Liver (tissue), 9 donors: ENCODE data around the gene ZYX. TPM values are rescaled to one million over a fixed set of nuclear protein-coding genes. Genes with fewer than 3 reads are reported as not detected.

Experiments
- DNase-seq: peaks from one replicate; pipeline ENCODE4 v3.0.0-alpha.2; 2017; ENCODE audit warnings: low spot score
- H3K27ac ChIP-seq, 2 donors: one replicate each; pipeline ENCODE4 v1.7.0; 2013; ENCODE audit warnings: inconsistent platforms in 2 of 2, low read length in 2 of 2, control low read depth in 1 of 2, low read depth in 1 of 2, mild to moderate bottlenecking in 1 of 2
- H3K27me3 ChIP-seq, 4 donors: one replicate each; pipeline versions ENCODE4 v1.6.1 to v1.7.0; 2013; ENCODE audit warnings: low read length in 3 of 4, inconsistent platforms in 1 of 4, mild to moderate bottlenecking in 1 of 4, moderate library complexity in 1 of 4; ENCODE audit not compliant: control insufficient read depth in 4 of 4, insufficient read depth in 4 of 4
- H3K36me3 ChIP-seq, 4 donors: one replicate each; pipeline versions ENCODE4 v1.6.1 to v1.7.0; 2013; ENCODE audit warnings: low read length in 3 of 4, mild to moderate bottlenecking in 3 of 4, low read depth in 1 of 4, moderate library complexity in 1 of 4; ENCODE audit not compliant: control insufficient read depth in 4 of 4, insufficient read depth in 3 of 4
- H3K4me1 ChIP-seq, 4 donors: one replicate each; pipeline versions ENCODE4 v1.6.1 to v1.7.0; 2013; ENCODE audit warnings: low read length in 3 of 4, mild to moderate bottlenecking in 3 of 4, moderate library complexity in 1 of 4; ENCODE audit not compliant: control insufficient read depth in 4 of 4, insufficient read depth in 4 of 4
- H3K4me3 ChIP-seq, 3 donors: one replicate each; pipeline versions ENCODE4 v1.6.1 to v1.7.0; 2013; ENCODE audit warnings: low read length in 3 of 3, control low read depth in 1 of 3, low read depth in 1 of 3, mild to moderate bottlenecking in 1 of 3
- H3K9ac ChIP-seq, 2 donors: one replicate each; pipeline ENCODE4 v1.7.0; 2013; ENCODE audit warnings: low read length in 2 of 2, mild to moderate bottlenecking in 2 of 2, moderate library complexity in 2 of 2, control low read depth in 1 of 2, low read depth in 1 of 2
- H3K9me3 ChIP-seq, 4 donors: one replicate each; pipeline versions ENCODE4 v1.6.1 to v1.7.0; 2013; ENCODE audit warnings: low read length in 3 of 4; ENCODE audit not compliant: control insufficient read depth in 4 of 4
- EGR1 ChIP-seq, 2 donors: IDR thresholded peaks; 2 replicates each; pipeline ENCODE4 v1.6.1; 2016 to 2018; ENCODE audit warnings: antibody characterized with exemption in 2 of 2, low read depth in 2 of 2
- FOXA1 ChIP-seq: IDR thresholded peaks from 2 replicates; pipeline ENCODE4 v1.6.1; 2016; ENCODE audit warnings: antibody characterized with exemption
- FOXA2 ChIP-seq: IDR thresholded peaks from 2 replicates; pipeline ENCODE4 v1.6.1; 2016; ENCODE audit warnings: antibody characterized with exemption
- GABPA ChIP-seq, 2 donors: IDR thresholded peaks in 1 of 2; conservative IDR thresholded peaks in 1 of 2; 2 replicates each; pipeline ENCODE4 v1.6.1; 2016; ENCODE audit warnings: antibody characterized with exemption in 2 of 2, mild to moderate bottlenecking in 1 of 2, moderate library complexity in 1 of 2
- HNF4A ChIP-seq, 2 donors: conservative IDR thresholded peaks; 2 replicates each; pipeline ENCODE4 v1.6.1; 2016; ENCODE audit warnings: antibody characterized with exemption in 2 of 2, mild to moderate bottlenecking in 2 of 2
- HNF4G ChIP-seq: IDR thresholded peaks from 2 replicates; pipeline ENCODE4 v1.6.1; 2016; ENCODE audit warnings: antibody characterized with exemption
- JUND ChIP-seq, 2 donors: IDR thresholded peaks; 2 replicates each; pipeline ENCODE4 v1.6.1; 2016; ENCODE audit warnings: antibody characterized with exemption in 2 of 2
- MAX ChIP-seq: IDR thresholded peaks from 2 replicates; pipeline ENCODE4 v1.6.1; 2016; ENCODE audit warnings: antibody characterized with exemption
- NR2F2 ChIP-seq: IDR thresholded peaks from 2 replicates; pipeline ENCODE4 v1.6.1; 2016; ENCODE audit warnings: antibody characterized with exemption
- RAD21 ChIP-seq, 2 donors: IDR thresholded peaks; 2 replicates each; pipeline ENCODE4 v1.6.1; 2016; ENCODE audit warnings: antibody characterized with exemption in 2 of 2, mild to moderate bottlenecking in 2 of 2
- RXRA ChIP-seq, 2 donors: IDR thresholded peaks; 2 replicates each; pipeline ENCODE4 v1.6.1; 2017 to 2018; ENCODE audit warnings: antibody characterized with exemption in 2 of 2, mild to moderate bottlenecking in 1 of 2
- SP1 ChIP-seq: IDR thresholded peaks from 2 replicates; pipeline ENCODE4 v1.6.1; 2018; ENCODE audit warnings: antibody characterized with exemption, mild to moderate bottlenecking
- TAF1 ChIP-seq: conservative IDR thresholded peaks from 2 replicates; pipeline ENCODE4 v1.6.1; 2016; ENCODE audit warnings: antibody characterized with exemption, mild to moderate bottlenecking
- YY1 ChIP-seq: IDR thresholded peaks from 2 replicates; pipeline ENCODE4 v1.6.1; 2016; ENCODE audit warnings: antibody characterized with exemption, mild to moderate bottlenecking
- WGBS: extraction: QIAGEN DNeasy Blood & Tissue Kit; methylation state at CpG from one replicate; pipeline ENCODE4 v1.1.7; 2013; 5-methylcytosine and 5-hydroxymethylcytosine counted together
- polyA plus RNA-seq, 2 donors: library from polyadenylated mRNA; stranded (reverse) in 1 of 2; unstranded in 1 of 2; fragments of 200-250 nt in 1 of 2; fragments of >200 nt in 1 of 2; fragmentation: Nextera tagmentation in 1 of 2; extraction: Ambion mirVana in 1 of 2; gene quantifications; one replicate each; pipeline versions ENCODE4 v1.2.1 to v1.2.3, GENCODE V29; 2013 to 2015
- total RNA-seq, 2 donors: library from RNA; depleted of rRNA; stranded (reverse); fragments of >200 nt; gene quantifications; one replicate each; pipeline ENCODE4 v1.2.3, GENCODE V29; 2014
- TF ChIP-seq, protein P1 (sequence below): IDR thresholded peaks from 2 replicates; pipeline ENCODE4 v1.6.1; 2016; ENCODE audit warnings: antibody characterized with exemption
- TF ChIP-seq, protein P2 (sequence below): IDR thresholded peaks from 2 replicates; pipeline ENCODE4 v1.6.1; 2016; ENCODE audit warnings: antibody characterized with exemption
- TF ChIP-seq, protein P3 (sequence below): IDR thresholded peaks from 2 replicates; pipeline ENCODE4 v1.6.1; 2016; ENCODE audit warnings: antibody characterized with exemption, mild to moderate bottlenecking
- TF ChIP-seq, protein P4 (sequence below): fragments of 150-350 bp; IDR thresholded peaks from 2 replicates; pipeline ENCODE4 v1.5.1; 2017; ENCODE audit warnings: improper control_type of control experiment, low read depth, low read length; ENCODE audit not compliant: missing input control
- donor health status: healthy.
- donor health status: healthy.
- donor health status: healthy.
- donor health status: healthy.
- donor health status: healthy.

ZYX gene
- total and polyA plus RNA-seq, 4 donors, result 15.4 to 49.7 (median 16.5) TPM

DNA sequence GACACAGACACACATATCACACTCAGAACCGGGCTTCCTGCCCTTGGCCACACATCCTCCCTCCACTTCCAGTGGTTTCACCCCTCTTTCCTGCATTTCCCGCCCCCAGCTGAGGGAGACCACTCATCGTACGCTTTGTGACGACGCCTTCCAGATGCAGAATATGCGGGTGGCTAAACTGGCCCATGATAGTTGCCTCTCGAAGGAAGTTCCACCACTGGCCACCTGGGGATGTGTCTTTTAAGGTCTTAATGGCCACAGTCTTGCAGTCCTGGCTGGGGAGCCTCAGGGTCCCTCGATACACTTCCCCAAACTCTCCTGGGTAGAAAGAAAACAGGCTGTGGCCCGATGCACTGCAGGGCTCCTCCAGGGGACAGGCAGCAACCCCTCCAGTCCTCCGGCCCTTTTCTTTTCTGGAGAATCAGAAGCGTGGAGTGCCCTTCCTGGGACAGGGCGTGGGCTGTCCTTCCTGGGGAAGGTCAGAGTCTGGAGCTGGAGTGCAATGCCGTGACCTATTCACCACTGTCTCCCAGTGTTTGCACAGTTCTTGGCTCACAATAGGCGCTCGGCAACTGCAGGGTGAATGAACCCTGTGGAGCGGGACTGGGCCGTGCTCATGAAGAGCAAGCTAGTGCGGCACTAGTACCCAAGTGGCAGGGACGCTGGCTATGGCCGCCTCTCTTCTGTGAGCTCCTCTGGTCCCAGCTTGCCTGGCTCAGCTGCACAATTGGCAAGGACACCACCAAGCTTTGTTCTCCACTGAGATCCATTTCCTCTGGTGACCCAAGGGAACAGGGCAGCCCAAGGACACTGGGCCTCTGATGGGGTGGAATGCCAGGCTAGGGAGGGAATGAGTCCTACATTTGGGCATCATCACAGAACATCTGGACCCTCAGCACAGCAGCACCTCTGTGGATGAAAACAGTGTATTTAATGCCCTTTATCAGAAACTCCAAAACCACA lies 14.3 kb downstream of the ZYX start:
- H3K36me3 ChIP-seq, result peaks cover 0 to 25% (median 8%) of the 10 kb centered on the region in 4 donors
- peaks cover 42 to 76% (median 73%) of the 10 kb centered on the region in 4 donors for H3K4me1 ChIP-seq
- H3K4me3 ChIP-seq, result peak overlapping the region in 1 of 3 donors; percentile 53
- H3K27me3 ChIP-seq, result no peaks in the 10 kb centered on the region
- peak; percentile 68 for TF ChIP-seq FOXA1
- TF ChIP-seq, protein P1, sequence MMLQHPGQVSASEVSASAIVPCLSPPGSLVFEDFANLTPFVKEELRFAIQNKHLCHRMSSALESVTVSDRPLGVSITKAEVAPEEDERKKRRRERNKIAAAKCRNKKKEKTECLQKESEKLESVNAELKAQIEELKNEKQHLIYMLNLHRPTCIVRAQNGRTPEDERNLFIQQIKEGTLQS, result peak; percentile 66
- TF ChIP-seq YY1, result peak; percentile 87
- no peak for TF ChIP-seq GABPA (IDR thresholded peaks at IDR 0.05 in 1 of 2, conservative IDR thresholded peaks at IDR 0.05 in 1 of 2)
- peak; percentile 99 for TF ChIP-seq RXRA (IDR thresholded peaks at IDR 0.05)
- TF ChIP-seq, protein P2, sequence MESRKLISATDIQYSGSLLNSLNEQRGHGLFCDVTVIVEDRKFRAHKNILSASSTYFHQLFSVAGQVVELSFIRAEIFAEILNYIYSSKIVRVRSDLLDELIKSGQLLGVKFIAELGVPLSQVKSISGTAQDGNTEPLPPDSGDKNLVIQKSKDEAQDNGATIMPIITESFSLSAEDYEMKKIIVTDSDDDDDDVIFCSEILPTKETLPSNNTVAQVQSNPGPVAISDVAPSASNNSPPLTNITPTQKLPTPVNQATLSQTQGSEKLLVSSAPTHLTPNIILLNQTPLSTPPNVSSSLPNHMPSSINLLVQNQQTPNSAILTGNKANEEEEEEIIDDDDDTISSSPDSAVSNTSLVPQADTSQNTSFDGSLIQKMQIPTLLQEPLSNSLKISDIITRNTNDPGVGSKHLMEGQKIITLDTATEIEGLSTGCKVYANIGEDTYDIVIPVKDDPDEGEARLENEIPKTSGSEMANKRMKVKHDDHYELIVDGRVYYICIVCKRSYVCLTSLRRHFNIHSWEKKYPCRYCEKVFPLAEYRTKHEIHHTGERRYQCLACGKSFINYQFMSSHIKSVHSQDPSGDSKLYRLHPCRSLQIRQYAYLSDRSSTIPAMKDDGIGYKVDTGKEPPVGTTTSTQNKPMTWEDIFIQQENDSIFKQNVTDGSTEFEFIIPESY, result peak; percentile 60
- TF ChIP-seq SP1, result peak; percentile 98
- peak; percentile 99 for TF ChIP-seq NR2F2
- TF ChIP-seq EGR1 (IDR thresholded peaks at IDR 0.05; ENCODE audit: low read depth in 2 of 2), result peak in 1 of 2 donors; percentile 74
- TF ChIP-seq, protein P3, sequence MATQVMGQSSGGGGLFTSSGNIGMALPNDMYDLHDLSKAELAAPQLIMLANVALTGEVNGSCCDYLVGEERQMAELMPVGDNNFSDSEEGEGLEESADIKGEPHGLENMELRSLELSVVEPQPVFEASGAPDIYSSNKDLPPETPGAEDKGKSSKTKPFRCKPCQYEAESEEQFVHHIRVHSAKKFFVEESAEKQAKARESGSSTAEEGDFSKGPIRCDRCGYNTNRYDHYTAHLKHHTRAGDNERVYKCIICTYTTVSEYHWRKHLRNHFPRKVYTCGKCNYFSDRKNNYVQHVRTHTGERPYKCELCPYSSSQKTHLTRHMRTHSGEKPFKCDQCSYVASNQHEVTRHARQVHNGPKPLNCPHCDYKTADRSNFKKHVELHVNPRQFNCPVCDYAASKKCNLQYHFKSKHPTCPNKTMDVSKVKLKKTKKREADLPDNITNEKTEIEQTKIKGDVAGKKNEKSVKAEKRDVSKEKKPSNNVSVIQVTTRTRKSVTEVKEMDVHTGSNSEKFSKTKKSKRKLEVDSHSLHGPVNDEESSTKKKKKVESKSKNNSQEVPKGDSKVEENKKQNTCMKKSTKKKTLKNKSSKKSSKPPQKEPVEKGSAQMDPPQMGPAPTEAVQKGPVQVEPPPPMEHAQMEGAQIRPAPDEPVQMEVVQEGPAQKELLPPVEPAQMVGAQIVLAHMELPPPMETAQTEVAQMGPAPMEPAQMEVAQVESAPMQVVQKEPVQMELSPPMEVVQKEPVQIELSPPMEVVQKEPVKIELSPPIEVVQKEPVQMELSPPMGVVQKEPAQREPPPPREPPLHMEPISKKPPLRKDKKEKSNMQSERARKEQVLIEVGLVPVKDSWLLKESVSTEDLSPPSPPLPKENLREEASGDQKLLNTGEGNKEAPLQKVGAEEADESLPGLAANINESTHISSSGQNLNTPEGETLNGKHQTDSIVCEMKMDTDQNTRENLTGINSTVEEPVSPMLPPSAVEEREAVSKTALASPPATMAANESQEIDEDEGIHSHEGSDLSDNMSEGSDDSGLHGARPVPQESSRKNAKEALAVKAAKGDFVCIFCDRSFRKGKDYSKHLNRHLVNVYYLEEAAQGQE, result peak; percentile 58
- peak; percentile 41 to 59 for TF ChIP-seq RAD21 (IDR thresholded peaks at IDR 0.05)
- peak; percentile 93 to 94 for TF ChIP-seq HNF4A (conservative IDR thresholded peaks at IDR 0.05)
- peak; percentile 75 for TF ChIP-seq FOXA2
- TF ChIP-seq TAF1, result no peak
- TF ChIP-seq, protein P4, sequence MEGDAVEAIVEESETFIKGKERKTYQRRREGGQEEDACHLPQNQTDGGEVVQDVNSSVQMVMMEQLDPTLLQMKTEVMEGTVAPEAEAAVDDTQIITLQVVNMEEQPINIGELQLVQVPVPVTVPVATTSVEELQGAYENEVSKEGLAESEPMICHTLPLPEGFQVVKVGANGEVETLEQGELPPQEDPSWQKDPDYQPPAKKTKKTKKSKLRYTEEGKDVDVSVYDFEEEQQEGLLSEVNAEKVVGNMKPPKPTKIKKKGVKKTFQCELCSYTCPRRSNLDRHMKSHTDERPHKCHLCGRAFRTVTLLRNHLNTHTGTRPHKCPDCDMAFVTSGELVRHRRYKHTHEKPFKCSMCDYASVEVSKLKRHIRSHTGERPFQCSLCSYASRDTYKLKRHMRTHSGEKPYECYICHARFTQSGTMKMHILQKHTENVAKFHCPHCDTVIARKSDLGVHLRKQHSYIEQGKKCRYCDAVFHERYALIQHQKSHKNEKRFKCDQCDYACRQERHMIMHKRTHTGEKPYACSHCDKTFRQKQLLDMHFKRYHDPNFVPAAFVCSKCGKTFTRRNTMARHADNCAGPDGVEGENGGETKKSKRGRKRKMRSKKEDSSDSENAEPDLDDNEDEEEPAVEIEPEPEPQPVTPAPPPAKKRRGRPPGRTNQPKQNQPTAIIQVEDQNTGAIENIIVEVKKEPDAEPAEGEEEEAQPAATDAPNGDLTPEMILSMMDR, result peak; percentile 12
- peak; percentile 60 to 69 for TF ChIP-seq JUND (IDR thresholded peaks at IDR 0.05)
- peak; percentile 92 for TF ChIP-seq MAX
- TF ChIP-seq HNF4G, result peak; percentile 60
- WGBS, result 30% methylated on average over 21 of the region's 21 CpGs
- no peaks in the 10 kb centered on the region for H3K9me3 ChIP-seq
- DNase-seq, result no peak
- no peak overlapping the region for H3K9ac ChIP-seq
- H3K27ac ChIP-seq, result peak overlapping the region in 1 of 2 donors; percentile 70
